GM18870 (cell line): ENCODE data around the gene TPMT.
"Not testable (repeated sequence)": the region's sequence is repeated elsewhere in the genome, so short reads cannot be mapped to it uniquely, and the experiment has no call there.

Experiments used
- ATAC-seq: cut with Tn5 transposase; IDR thresholded peaks from one replicate; pipeline ENCODE4 v1.9.1; 2021; ENCODE audit warnings: moderate library complexity; ENCODE audit not compliant: unreplicated experiment

Gene TPMT

GRCh38 chr6:18155864-18156421 lies 1.1 kb upstream of the TPMT start:
- ATAC-seq, result peak; percentile 48

- peak; percentile 65 for ATAC-seq
Observed at GRCh38 chr6:18155150-18155863, 430 bp upstream of the TPMT start, which contains the start of gene KDM1B. Gene KDM1B, plus strand, starts transcription at chr6:18155422. Its CDS starts 4,474 bp downstream, at chr6:18159896.

DNA sequence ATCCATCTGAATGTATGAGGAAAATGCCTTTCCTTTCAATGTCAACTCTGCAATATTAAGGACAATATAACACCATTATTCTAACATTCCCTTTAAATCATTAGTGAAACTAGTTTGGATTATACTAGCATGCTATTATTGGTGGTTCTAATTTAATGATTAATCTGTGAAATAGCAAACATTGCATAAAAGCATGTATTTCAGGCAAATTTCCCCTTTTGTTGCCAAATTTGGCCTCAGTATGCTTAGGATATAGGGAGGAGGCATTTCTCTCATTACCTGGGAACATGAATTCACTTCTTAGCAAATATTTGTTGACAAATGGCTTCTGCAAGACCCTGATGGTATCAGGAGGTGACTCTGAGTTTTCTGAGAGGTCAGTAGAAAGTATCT lies 1.6 kb downstream of the TPMT start:
- no peak for ATAC-seq

GRCh38 chr6:18151801-18152200 lies 3.1 kb downstream of the TPMT start:
- no peak for ATAC-seq

- not testable (repeated sequence) for ATAC-seq
Observed at GRCh38 chr6:18151391-18151790, 3.5 kb downstream of the TPMT start.

- no peak for ATAC-seq
Observed at GRCh38 chr6:18148304-18149025, 6.4 kb downstream of the TPMT start.

GRCh38 chr6:18147616-18148015 lies 7.3 kb downstream of the TPMT start:
- no peak for ATAC-seq

GRCh38 chr6:18147160-18147559 lies 7.7 kb downstream of the TPMT start:
- ATAC-seq, result no peak

DNA sequence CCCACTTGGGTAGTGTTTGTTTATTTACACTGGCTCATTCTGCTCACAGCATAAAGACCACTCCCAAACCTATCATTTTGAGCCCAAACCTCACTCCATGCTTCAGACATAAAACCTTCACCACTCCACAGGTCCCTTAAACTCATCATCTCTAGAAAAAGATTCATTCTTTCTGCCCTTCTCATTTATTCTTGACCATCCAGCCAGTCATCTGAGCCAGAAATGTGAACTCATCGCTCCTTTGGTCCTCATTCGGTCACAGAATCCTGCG lies 12.4 kb downstream of the TPMT start:
- ATAC-seq, result no peak

DNA sequence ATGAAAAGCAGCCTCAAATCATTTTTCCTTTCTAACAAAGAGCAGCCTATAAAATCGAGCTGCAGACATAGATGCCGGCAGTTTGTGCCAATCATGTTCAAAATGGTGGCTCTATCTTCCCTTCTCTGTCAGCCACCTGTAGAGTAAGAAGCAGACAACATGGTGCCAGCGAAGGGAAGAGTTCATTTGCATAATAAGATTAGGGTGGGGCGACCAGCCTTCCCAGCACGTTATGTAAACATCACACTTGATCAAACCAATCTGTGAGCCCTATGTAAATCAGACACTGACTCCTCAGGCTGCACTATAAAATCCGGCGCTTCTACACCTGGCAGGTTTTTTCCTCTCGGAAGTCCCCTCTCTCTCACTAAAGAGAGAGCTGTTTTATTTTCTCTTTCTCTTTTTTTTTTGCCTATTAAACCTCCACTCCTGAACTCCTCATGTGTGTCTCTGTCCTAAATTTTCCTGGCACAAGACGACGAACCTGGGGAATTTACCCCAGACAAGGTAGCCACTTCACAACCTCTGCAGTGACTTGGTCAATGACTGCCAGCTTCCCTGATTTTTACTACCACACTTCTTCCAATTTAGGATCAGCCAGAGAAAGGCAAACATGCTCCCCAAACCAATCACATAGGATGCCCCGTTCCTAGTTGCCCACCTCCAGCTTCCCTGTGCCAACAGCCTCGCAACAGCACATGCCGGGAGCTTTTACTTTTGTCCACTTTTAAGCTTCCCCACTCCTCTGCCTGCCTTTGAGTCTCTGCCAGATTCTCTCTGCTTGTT lies 12.9 kb downstream of the TPMT start:
- ATAC-seq, result no peak

DNA sequence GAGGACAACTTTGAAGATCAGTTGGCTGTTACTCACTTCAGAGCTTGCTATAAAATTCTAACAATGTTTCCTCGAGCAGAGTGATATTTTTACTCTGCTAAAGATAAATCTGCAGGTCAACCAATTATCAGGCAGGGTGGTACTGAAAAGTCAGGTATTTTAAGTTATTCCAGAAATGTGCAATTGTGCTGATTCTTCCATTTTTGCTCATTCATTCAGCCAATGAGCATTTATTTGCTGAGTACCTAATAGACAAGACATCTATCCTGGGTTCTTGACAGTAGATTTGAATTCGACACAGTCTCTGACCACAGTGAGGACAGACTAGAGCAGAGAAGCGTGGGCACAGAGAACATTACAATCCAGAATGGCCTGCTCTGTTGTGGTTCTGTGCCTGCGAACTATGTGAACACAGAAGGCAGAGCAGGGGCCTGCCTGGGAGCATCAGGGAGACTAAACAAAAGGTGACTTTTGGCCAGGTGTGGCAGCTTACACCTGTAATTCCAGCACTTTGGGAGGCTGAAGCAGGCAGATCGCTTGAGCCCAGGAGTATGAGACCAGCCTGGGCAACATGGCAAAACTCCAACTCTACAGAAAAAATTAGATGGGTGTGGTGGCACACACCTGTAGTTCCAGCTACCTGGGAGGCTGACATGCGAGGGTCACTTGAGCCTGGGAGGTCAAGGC lies 14.8 kb downstream of the TPMT start:
- no peak for ATAC-seq

DNA sequence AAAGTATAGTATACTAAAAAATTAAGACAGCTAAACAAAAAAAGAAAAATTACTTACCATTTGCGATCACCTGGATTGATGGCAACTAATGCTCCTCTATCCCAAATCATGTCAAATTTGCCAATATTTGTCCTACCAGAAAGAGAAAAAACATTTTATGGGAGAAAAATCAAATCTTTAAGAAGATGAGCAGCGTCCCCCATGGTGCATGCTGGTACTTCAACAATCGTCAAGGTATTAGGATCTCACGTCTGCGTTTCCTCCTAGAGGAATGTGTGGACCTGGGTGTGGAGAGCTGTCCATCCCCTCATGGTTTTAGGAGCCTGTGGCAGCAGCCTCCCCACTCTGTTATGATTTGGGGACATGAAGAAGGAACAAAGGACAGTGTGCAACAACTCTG lies 16.0 kb downstream of the TPMT start:
- ATAC-seq, result no peak

DNA sequence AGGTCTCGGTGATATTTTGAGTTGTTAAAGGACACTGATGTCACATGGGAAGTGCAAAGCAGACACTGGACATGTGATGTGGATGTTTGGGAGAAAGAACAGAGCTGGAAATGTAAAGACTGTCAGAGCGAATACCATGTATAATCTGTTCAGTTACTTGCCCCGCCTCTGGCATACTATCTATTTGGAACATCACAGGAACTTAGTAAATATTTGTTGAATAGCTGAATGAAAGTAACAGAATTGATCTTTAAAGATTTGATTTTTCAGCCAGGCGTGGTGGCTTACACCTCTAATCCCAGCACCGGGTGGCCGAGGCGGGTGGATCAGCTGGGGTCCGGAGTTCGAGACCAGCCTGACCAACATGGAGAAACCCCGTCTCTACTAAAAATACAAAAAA lies 18.6 kb downstream of the TPMT start:
- ATAC-seq, result no peak

GRCh38 chr6:18135171-18135570 lies 19.7 kb downstream of the TPMT start:
- ATAC-seq, result no peak

DNA sequence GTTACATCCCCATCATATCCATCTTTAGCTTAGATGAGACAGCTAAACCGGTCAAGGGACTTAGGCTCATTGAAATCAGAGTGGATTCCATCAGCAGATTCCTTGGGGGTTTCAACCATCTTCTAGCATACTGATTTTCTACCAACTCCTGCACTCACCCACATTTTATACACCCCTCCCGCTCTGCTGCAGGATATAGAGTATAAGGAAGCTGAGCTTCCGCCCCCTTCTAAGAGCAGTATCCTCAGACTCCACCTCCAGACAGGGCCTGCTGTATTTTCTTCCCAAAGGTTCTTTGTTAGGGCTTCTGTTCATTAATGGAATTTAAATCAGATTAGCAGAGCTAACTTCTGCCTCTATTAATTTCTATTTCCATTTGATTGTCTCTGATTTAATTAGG lies 22.5 kb downstream of the TPMT start:
- no peak for ATAC-seq

- no peak for ATAC-seq
Observed at GRCh38 chr6:18126121-18126520, 28.8 kb downstream of the TPMT start.

GRCh38 chr6:18122128-18123093 lies 32.5 kb downstream of the TPMT start, which contains the start of gene NHLRC1:
Gene NHLRC1, minus strand, starts transcription at chr6:18122677. Its CDS starts 71 bp downstream, at chr6:18122606.
- peak; percentile 95 for ATAC-seq

- ATAC-seq, result no peak
Observed at GRCh38 chr6:18121580-18122127, 33.2 kb downstream of the TPMT start.

DNA sequence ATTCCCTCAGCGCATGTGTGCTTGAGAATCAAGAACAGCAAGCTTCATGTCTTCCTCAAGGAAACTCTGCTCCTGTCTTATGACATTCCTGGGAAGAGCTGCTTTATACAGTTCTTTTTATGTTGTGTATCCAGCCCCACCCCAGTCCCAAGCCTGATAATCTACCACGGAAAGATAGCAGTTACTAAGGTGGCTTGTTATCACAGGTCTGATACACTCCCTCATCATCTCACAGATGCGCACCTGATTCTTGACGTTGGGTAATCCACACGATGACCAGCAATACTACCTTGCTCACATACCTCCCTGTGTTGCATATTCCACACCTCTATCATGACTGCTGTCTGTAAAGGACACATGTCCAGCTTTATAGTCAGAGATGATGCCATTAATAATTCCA lies 35.6 kb downstream of the TPMT start:
- ATAC-seq, result no peak
